Ovary (tissue), 3 donors: Measurements from ENCODE around the gene TNFRSF9.

ENCODE experiments used
- CTCF ChIP-seq, 3 donors: fragments of 450-650 bp in 2 of 3; fragments of 200-600 bp in 1 of 3; IDR thresholded peaks; one replicate each; pipeline versions ENCODE4 v1.5.1 to v1.8.0; 2016 to 2022; ENCODE audit warnings: antibody characterized with exemption in 3 of 3, mild to moderate bottlenecking in 1 of 3
- EP300 ChIP-seq: sonication (generic); formaldehyde crosslinking; IDR thresholded peaks from one replicate; pipeline ENCODE4 v1.6.1; 2017; ENCODE audit warnings: antibody characterized with exemption
- donor health status: DM: no; HTN: no; CAD: no.

GRCh38 chr1:7983086-7983778, 42.6 kb upstream of the TNFRSF9 start:
- TF ChIP-seq CTCF (IDR thresholded peaks at IDR 0.05) (no peak), EP300 (no peak)
